HepG2 (cell line): ENCODE results near the gene PAK2. TPM values are rescaled to one million over a fixed set of nuclear protein-coding genes. Genes with fewer than 3 reads are reported as not detected.

Experiments used
- CSRNP1 ChIP-seq: sonication (generic); formaldehyde crosslinking; IDR thresholded peaks from 2 replicates; pipeline ENCODE4 v1.8.1; 2023; ENCODE audit warnings: mild to moderate bottlenecking, missing genetic modification reagents
- GTF2F1 ChIP-seq: fragments of 150-350 bp; IDR thresholded peaks from 2 replicates; pipeline ENCODE4 v1.6.1; 2014; ENCODE audit warnings: low read length
- HNRNPH1 ChIP-seq: fragments of 200-400 bp; formaldehyde crosslinking; optimal IDR thresholded peaks from 2 replicates; pipeline ENCODE3; 2017; ENCODE audit warnings: mild to moderate bottlenecking, low read depth, low read length
- KAT2B ChIP-seq: fragments of 150-350 bp; IDR thresholded peaks from 2 replicates; pipeline ENCODE4 v1.6.1; 2014; ENCODE audit warnings: low read depth, low read length, borderline replicate concordance
- KDM3A ChIP-seq: IDR thresholded peaks from 2 replicates; pipeline ENCODE4 v1.6.1; 2018; ENCODE audit warnings: low read depth, missing compliant biosample characterization
- MIXL1 ChIP-seq: IDR thresholded peaks from 2 replicates; pipeline ENCODE4 v1.6.1; 2016
- MTF1 ChIP-seq: sonication (generic); formaldehyde crosslinking; IDR thresholded peaks from 2 replicates; pipeline ENCODE4 v1.5.0; 2020; ENCODE audit warnings: missing genetic modification reagents
- REXO4 ChIP-seq: sonication (generic); formaldehyde crosslinking; IDR thresholded peaks from 2 replicates; pipeline ENCODE4 v1.8.0; 2022; ENCODE audit warnings: missing genetic modification reagents, mild to moderate bottlenecking, borderline replicate concordance
- ZC3H13 ChIP-seq: sonication (generic); formaldehyde crosslinking; IDR thresholded peaks from 2 replicates; pipeline ENCODE4 v1.8.1; 2023; ENCODE audit warnings: mild to moderate bottlenecking, missing genetic modification reagents, moderate library complexity
- ZNF253 ChIP-seq: sonication (generic); formaldehyde crosslinking; IDR thresholded peaks from 2 replicates; pipeline ENCODE4 v1.8.0; 2022; ENCODE audit warnings: mild to moderate bottlenecking, missing genetic modification reagents, borderline replicate concordance
- ZNF331 ChIP-seq: sonication (generic); formaldehyde crosslinking; IDR thresholded peaks from 2 replicates; pipeline ENCODE4 v1.4.0; 2020; ENCODE audit warnings: missing genetic modification reagents
- ZNF383 ChIP-seq: sonication (generic); formaldehyde crosslinking; IDR thresholded peaks from 2 replicates; pipeline ENCODE4 v1.4.0; 2020; ENCODE audit warnings: missing genetic modification reagents, mild to moderate bottlenecking, borderline replicate concordance
- ZNF407 ChIP-seq: sonication (generic); formaldehyde crosslinking; IDR thresholded peaks from one replicate; pipeline ENCODE4 v1.5.1; 2020; ENCODE audit warnings: mild to moderate bottlenecking, missing genetic modification reagents; ENCODE audit errors: not compliant biosample characterization
- ZNF597 ChIP-seq: sonication (generic); formaldehyde crosslinking; IDR thresholded peaks from 2 replicates; pipeline ENCODE4 v1.5.0; 2020; ENCODE audit warnings: missing genetic modification reagents
- ZNF75D ChIP-seq: sonication (generic); formaldehyde crosslinking; IDR thresholded peaks from 2 replicates; pipeline ENCODE4 v1.8.1; 2023; ENCODE audit warnings: missing genetic modification reagents, mild to moderate bottlenecking, borderline replicate concordance
- ZNF773 ChIP-seq: sonication (generic); formaldehyde crosslinking; IDR thresholded peaks from 2 replicates; pipeline ENCODE4 v1.4.0; 2020; ENCODE audit warnings: missing genetic modification reagents, borderline replicate concordance
- polyA plus RNA-seq, 8 experiments: library from polyadenylated mRNA; depleted of rRNA in 3 of 8; stranded (reverse) in 7 of 8; unstranded in 1 of 8; fragments of >200 nt; fragmentation: Illumina TruSeq in 4 of 8; extraction: Trizol in 4 of 8; gene quantifications; 2 replicates each; pipeline versions ENCODE4 v1.2.1 to v1.2.3, GENCODE V29; 2011 to 2016; ENCODE audit warnings: low read depth in 4 of 8, missing spikeins in 1 of 8, mixed read lengths in 1 of 8; ENCODE audit not compliant: insufficient read depth in 1 of 8
- total RNA-seq, 5 experiments: library from RNA; depleted of rRNA; stranded (reverse); fragments of >200 nt; fragmentation: Illumina TruSeq; extraction: Trizol; gene quantifications; 2 replicates each; pipeline ENCODE4 v1.2.3, GENCODE V29; 2016; ENCODE audit warnings: low read depth in 1 of 5
- TF ChIP-seq, protein P1 (sequence below): sonication (generic); formaldehyde crosslinking; IDR thresholded peaks from 2 replicates; pipeline ENCODE4 v1.5.1; 2020; ENCODE audit warnings: missing genetic modification reagents, mild to moderate bottlenecking, borderline replicate concordance

The PAK2 gene
- total and polyA plus RNA-seq, 2 of the 13 experiments (the other 11 are each of a cell fraction or from before 2014, with no cell fraction given), result 23.0 to 24.7 TPM

- TF ChIP-seq, protein P1, sequence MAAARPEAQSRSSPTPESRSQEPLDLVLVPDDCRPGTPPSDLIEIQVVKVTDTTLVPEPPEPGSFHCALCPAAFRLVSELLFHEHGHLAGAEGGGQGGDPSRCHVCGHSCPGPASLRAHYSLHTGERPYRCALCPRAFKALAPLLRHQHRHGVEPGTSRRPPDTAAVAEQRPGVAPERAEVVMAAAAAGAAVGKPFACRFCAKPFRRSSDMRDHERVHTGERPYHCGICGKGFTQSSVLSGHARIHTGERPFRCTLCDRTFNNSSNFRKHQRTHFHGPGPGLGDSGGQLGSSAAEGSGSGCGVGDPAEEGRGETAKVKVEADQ (CRISPR knock-in tag), result no peak
- TF ChIP-seq ZNF383 (CRISPR knock-in tag) (peak; percentile 61; the same call in 1 of the 2 replicates), ZC3H13 (CRISPR knock-in tag) (peak; percentile 29; the same call in 1 of the 2 replicates), ZNF407 (CRISPR knock-in tag) (peak; percentile 35), MTF1 (CRISPR knock-in tag) (no peak), MIXL1 (CRISPR knock-in tag) (no peak), ZNF75D (CRISPR knock-in tag) (no peak), KDM3A (CRISPR knock-in tag) (no peak), ZNF253 (CRISPR knock-in tag) (no peak), CSRNP1 (no peak), ZNF331 (CRISPR knock-in tag) (peak; percentile 89), REXO4 (CRISPR knock-in tag) (no peak), KAT2B (no peak), HNRNPH1 (no peak), ZNF597 (CRISPR knock-in tag) (no peak), GTF2F1 (no peak), ZNF773 (CRISPR knock-in tag) (no peak)
Observed at GRCh38 chr3:196739671-196740480, at the start of gene PAK2 (continued).
